Stimulated activated CD8-positive, alpha-beta memory T cell treated with anti-CD3 and anti-CD28 coated beads, Interleukin-7, amount 100 ng/mL, for 4 hours (primary cell): ENCODE results near the gene FHDC1.

Source experiments
- DNase-seq, 2 donors: peaks; one replicate each; pipeline ENCODE4 v3.0.0-alpha.2; 2020; ENCODE audit warnings: low read depth in 2 of 2

Gene FHDC1

GRCh38 chr4:152935143-152935542, 980 bp upstream of the FHDC1 start:
- no peak for DNase-seq

DNA sequence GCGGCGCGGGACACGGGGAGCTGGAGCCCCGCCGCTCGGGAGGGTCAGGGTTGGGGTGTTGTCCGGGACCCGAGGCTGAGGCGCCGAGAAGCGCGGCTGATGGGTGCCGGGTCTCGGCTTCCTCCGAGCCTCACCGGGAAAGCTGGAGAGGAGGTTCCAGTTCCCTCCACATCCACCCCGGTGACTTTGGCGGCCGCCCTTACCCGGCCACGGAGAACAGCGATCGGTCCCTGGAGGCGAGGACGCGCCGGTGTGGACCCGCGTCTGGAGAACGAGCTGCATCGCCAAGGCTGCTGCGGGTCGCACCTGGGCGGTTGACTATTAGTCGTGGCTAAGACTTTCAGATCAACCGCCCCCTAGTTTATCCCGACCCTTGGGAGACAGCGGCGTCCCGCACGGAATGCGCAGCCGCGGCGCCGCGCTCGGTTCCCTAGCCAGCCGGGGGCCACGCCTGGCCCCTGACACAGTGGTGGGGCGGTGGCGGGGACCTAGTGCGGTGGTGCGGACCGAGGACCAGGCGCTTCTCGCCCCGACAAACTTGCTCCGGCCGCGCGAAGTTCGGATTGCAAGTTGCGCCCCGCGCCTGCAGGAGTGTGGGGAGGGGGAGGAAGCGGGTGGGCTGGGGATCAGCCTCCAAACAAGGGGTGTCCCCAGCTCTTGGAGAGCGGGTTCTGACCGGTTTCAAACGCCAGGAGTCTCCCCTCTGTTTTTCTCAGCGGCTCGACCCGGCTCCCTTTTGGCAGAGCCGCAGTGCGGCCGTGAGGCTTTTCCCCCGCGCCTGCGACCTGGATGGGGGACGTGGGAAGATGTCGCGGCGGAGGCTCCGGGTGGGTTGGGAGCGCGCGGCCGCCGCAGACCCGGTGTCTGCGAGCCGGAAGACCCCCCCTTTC, 568 bp downstream of the FHDC1 start:
- no peak for DNase-seq

DNA sequence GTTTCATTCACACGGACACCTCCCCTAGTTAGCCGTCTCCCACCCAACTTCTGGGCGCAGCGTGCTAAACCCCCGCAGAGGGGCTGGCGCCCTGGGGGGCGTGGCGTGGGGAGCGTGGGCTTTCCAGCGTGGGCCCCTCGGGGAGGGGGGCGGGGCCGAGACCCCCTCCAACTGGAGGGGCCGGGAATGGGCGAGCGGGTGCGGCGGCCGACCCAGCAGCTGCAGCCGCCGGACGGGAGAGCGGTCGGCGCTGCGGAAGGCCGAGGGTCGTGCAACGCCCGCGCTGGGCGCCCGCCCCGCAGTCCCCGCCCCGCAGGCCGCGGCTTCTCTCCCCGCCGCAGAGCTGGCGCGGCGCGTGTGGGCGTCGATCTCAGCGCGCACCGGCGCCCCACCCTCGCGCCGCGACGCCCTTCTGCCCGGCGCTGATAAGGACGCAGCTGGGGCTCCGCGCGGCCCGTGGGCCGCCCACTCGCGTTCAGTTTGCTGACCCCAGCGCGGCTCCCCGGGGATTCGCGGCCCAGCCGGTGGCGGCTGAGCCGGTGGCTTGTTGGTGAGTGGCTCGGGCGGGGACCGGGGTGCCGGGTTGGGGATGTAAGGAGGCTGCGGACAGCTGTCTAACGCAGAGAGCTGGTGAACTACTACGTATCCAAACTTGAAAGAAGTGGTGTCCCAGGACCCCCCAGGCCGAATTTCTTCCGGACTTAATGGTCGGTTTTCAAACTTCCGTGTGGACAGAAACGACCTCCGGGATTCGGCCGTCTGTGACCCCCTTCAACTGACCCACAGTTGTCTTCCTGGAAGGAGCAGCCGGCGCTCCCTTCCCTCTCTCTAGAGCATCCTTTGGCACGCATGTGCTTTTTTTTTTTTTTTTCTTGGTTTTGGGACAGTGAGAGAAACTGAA, 1.5 kb downstream of the FHDC1 start:
- no peak for DNase-seq

DNA sequence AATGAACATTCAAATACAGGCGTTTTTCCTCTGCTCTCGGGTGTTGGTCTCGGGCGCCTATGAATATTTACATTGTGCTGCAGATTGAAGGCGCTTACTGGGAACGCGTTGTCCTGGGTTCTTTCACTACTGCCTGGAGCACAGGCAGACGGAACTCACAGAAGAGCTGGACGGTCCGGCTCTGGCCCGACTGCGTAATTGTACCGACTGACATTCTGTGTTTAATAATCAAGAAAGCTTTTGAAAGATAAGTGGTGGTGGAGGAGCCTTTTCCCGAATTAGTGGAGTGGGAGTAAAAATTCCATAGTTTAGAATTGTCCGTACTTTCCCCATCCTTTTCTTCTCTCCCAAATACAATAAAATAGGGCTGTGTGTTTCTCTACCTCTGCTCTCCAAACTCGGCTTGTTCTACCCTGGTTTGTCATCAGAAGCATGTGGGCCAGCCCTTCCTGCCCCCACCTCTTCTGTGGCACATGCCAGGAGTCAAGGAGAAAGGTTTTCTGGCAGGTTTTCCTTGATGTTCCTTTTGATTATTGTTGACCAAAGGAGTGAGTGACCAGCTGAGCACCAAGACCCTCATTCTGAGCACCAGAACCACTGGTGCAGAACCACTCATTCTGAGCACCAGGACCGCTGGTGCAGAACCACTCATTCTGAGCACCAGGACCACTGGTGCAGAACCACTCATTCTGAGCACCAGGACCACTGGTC, 2.3 kb downstream of the FHDC1 start:
- no peak for DNase-seq

- DNase-seq = no peak
These were observed 3.5 kb downstream of the FHDC1 start for GRCh38 chr4:152939621-152940020.

GRCh38 chr4:152940461-152940860, 4.3 kb downstream of the FHDC1 start:
- no peak for DNase-seq

GRCh38 chr4:152941411-152941810, 5.3 kb downstream of the FHDC1 start:
- DNase-seq = no peak

- DNase-seq = no peak
These were observed 6.2 kb downstream of the FHDC1 start for GRCh38 chr4:152942346-152942745.

- DNase-seq = no peak
These were observed 7.5 kb downstream of the FHDC1 start for GRCh38 chr4:152943672-152944071.

GRCh38 chr4:152944666-152945320, 8.7 kb downstream of the FHDC1 start:
- DNase-seq = no peak

GRCh38 chr4:152945639-152946038, 9.5 kb downstream of the FHDC1 start:
- DNase-seq = no peak

GRCh38 chr4:152946446-152946845, 10.3 kb downstream of the FHDC1 start:
- no peak for DNase-seq

GRCh38 chr4:152947311-152947710, 11.2 kb downstream of the FHDC1 start:
- DNase-seq = no peak

DNA sequence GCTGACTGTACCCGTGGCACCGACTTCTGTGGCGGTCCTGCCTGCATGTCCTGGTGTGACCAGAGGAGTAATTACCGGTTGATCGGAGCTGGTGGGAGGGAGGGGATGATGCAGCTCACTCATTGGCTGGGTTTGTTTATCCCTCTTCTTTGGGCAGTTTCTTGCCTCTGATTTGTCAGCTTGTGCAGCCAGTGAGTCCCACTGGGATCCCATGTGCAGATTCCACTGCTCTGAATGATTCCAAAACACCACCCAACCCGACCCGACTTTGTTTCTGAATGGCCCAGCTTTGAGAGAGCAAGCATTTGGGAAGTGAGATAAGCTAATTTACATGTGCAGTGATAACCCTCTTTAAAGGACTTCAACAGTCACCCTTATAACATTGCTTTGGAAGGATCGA, 13.8 kb downstream of the FHDC1 start:
- DNase-seq = no peak

GRCh38 chr4:152950402-152951274, 14.5 kb downstream of the FHDC1 start:
- DNase-seq = no peak

DNA sequence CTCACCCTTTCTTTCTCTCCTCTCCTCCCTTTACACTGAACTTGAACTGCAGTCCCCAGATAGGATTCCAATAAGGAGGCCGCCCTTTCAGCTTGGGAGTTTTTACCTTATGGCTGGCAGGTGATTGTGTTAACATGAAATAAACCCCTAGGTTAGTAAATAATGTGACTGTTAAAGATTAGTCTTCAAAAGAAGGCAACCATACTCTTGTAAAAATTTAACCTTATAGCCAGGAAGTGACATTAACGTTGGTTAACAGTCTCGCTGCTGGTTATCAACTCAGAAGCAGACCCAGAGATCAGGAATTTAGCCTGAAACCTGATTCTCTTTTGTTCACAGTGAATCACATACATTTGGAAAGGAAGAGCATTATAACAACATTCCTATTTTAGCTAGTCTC, 15.2 kb downstream of the FHDC1 start:
- no peak for DNase-seq

DNA sequence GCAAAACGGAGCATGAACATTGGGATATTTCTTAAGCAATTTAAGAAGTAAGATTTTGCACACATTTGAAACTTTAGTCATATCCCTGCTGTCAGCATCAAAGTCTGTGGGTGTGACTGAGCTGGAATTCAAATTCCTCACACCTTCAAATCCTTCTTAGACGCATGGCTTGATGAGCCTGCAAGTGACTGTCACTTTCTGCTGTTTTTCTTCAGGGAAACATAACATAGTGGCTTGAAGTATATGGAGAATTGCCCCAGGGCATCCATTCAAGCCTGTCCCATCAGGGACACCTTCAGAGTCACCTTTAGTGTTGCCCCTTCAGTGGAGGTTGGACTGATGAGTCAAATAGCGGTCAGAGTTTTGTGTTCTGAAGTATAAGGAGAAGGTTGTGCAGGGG, 17.4 kb downstream of the FHDC1 start:
- no peak for DNase-seq

- DNase-seq = no peak
These were observed 18.6 kb downstream of the FHDC1 start for GRCh38 chr4:152954741-152955140.

DNA sequence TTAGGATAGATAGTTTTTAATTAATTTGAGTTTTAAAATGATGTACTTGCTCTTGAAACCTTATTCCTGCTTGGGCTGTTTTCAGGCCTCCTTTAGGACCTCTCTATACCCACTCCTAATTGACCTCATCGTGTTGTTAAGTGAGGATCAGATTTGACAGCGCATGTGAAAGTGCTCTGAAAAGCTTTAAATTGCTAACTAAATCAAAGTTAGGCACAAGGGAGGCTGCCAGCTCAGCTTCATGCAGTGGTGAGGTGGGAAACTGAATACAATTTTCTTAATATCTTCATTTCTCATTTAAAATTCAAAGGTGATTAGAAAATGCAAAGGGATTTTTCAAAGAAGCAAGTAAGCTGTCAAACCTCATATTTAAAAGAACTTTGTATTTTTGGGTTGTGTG, 20.0 kb downstream of the FHDC1 start:
- DNase-seq = no peak

DNA sequence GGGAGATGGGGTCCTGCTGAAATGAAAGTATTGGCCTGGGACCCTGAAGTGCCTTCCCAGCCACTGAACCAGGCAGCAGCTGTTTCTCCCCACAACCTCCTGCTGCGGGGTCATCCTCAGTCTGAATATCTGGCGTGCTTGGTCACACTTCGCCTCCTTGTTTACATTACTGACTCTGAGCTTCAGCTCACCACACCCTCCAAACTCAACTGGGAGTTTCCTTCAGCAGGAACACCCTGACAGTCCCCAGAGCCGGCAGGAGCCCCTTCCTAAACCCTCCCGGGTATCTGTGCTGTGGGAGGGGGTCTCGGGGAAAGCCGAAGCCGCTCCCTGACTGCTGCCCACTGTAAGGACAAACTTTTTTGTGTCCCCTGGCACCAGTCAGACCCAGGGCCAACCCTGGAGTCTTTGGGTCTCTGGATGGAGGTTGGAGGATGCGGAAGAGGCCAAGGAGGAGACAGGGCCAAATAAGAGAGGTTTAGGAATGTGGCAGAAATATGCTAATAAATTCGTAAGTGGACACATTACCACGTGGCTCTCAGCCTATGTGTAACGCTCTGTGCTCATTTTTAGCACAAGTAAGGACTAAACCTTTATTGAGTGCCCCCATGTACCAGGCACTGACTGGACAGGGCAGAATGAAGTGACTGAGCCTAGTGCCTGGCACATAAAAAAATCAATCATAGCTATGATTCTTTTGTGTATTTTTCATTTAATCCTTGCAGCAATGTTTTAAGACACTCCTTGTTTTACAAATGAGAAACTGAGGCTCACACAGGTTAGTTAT, 20.7 kb downstream of the FHDC1 start:
- no peak for DNase-seq
